DMS 273 (cell line): Measurements from ENCODE around the gene ZNF835.
A peak's percentile ranks its signal among the peaks of the same experiment; 100 is the strongest.
"Not testable (repeated sequence)": the region's sequence is repeated elsewhere in the genome, so short reads cannot be mapped to it uniquely, and the experiment has no call there.

Source experiments
- DNase-seq: peaks from one replicate; lab custom pipeline; 2025; ENCODE audit not compliant: unreplicated experiment; lab: John Stamatoyannopoulos, UW

Gene ZNF835

GRCh38 chr19:56671613-56671994, at the start of gene ZNF835:
Gene ZNF835, minus strand, starts transcription at chr19:56671757. Its CDS starts 6,559 bp downstream, at chr19:56665198.
- DNase-seq: no peak

GRCh38 chr19:56720281-56720680, 48.7 kb upstream of the ZNF835 start:
- peak; percentile 50 for DNase-seq

GRCh38 chr19:56718231-56718630, 46.7 kb upstream of the ZNF835 start:
- DNase-seq: no peak

- DNase-seq: peak; percentile 40
These were observed 41.2 kb upstream of the ZNF835 start for GRCh38 chr19:56712611-56713276.

GRCh38 chr19:56710437-56710836, 38.9 kb upstream of the ZNF835 start:
- no peak for DNase-seq

- no peak for DNase-seq
These were observed 36.3 kb upstream of the ZNF835 start for GRCh38 chr19:56707821-56708220.

- peak; percentile 6 for DNase-seq
These were observed 34.4 kb upstream of the ZNF835 start for GRCh38 chr19:56705939-56706338.

- no peak for DNase-seq
These were observed 30.3 kb upstream of the ZNF835 start for GRCh38 chr19:56701895-56702294.

GRCh38 chr19:56699552-56699951, 28.0 kb upstream of the ZNF835 start:
- peak; percentile 7 for DNase-seq

GRCh38 chr19:56692206-56692895, 20.8 kb upstream of the ZNF835 start:
- DNase-seq: peak; percentile 19

- no peak for DNase-seq
These were observed 19.1 kb upstream of the ZNF835 start for GRCh38 chr19:56690670-56691069.

GRCh38 chr19:56689198-56689597, 17.6 kb upstream of the ZNF835 start:
- no peak for DNase-seq

- DNase-seq: no peak
These were observed 15.5 kb upstream of the ZNF835 start for GRCh38 chr19:56687031-56687430.

- DNase-seq: no peak
These were observed 11.6 kb upstream of the ZNF835 start for GRCh38 chr19:56683116-56683515.

GRCh38 chr19:56681702-56682101, 10.1 kb upstream of the ZNF835 start:
- peak; percentile 5 for DNase-seq

- DNase-seq: peak; percentile 75
These were observed 6.6 kb upstream of the ZNF835 start for GRCh38 chr19:56678205-56678604.

- not testable (repeated sequence) for DNase-seq
These were observed 1.1 kb upstream of the ZNF835 start for GRCh38 chr19:56672610-56673009.

GRCh38 chr19:56670961-56671612, 470 bp downstream of the ZNF835 start:
- no peak for DNase-seq

- no peak for DNase-seq
These were observed 1.1 kb downstream of the ZNF835 start for GRCh38 chr19:56670401-56670960.

GRCh38 chr19:56668676-56669075, 2.9 kb downstream of the ZNF835 start:
- no peak for DNase-seq

GRCh38 chr19:56667311-56667870, 4.2 kb downstream of the ZNF835 start:
- DNase-seq: no peak
